Left renal pelvis (tissue), 4 donors: Measurements from ENCODE around the gene KLF5. TPM values are rescaled to one million over a fixed set of nuclear protein-coding genes. Genes with fewer than 3 reads are reported as not detected.
"Not testable (repeated sequence)": the region's sequence is repeated elsewhere in the genome, so short reads cannot be mapped to it uniquely, and the experiment has no call there.

ENCODE experiments used
- DNase-seq, 4 donors: peaks; one replicate each; pipeline ENCODE4 v3.0.0-alpha.2; 2013; ENCODE audit warnings: low read depth in 4 of 4, low spot score in 3 of 4
- polyA plus RNA-seq, 4 donors: library from polyadenylated mRNA; unstranded; fragments of 120-200 nt; gene quantifications; one replicate each; pipeline ENCODE4 v1.2.1, GENCODE V29; 2013; ENCODE audit not compliant: insufficient read length in 4 of 4

Gene KLF5
- polyA plus RNA-seq: 100 to 1,000 TPM in 1 of 4 donors, 10 to 100 TPM in 3; 30.5 to 106 (median 47.5) TPM

GRCh38 chr13:73058736-73059459, at the start of gene KLF5:
KLF5 (plus strand) TSS chr13:73059005; CDS start chr13:73059328, 323 bp downstream.
- peak in 3 of 4 donors; percentile 82 to 85 (median 83) for DNase-seq

- no peak for DNase-seq
Observed at GRCh38 chr13:73011751-73012150, 47.1 kb upstream of the KLF5 start.

- DNase-seq: no peak
Observed at GRCh38 chr13:73015805-73016204, 43.0 kb upstream of the KLF5 start.

GRCh38 chr13:73018336-73018735, 40.5 kb upstream of the KLF5 start:
- no peak for DNase-seq

- DNase-seq: no peak
Observed at GRCh38 chr13:73025217-73026012, 33.4 kb upstream of the KLF5 start.

GRCh38 chr13:73034901-73035300, 23.9 kb upstream of the KLF5 start:
- DNase-seq: no peak

- DNase-seq: no peak
Observed at GRCh38 chr13:73035660-73036059, 23.1 kb upstream of the KLF5 start.

GRCh38 chr13:73036566-73036965, 22.2 kb upstream of the KLF5 start:
- no peak for DNase-seq

- DNase-seq: no peak
Observed at GRCh38 chr13:73038064-73038463, 20.7 kb upstream of the KLF5 start.

GRCh38 chr13:73039201-73040108, 19.4 kb upstream of the KLF5 start:
- DNase-seq: no peak

GRCh38 chr13:73040484-73040883, 18.3 kb upstream of the KLF5 start:
- no peak for DNase-seq

GRCh38 chr13:73040968-73041596, 17.7 kb upstream of the KLF5 start:
- no peak for DNase-seq

GRCh38 chr13:73045031-73045430, 13.8 kb upstream of the KLF5 start:
- DNase-seq: no peak

GRCh38 chr13:73048615-73049014, 10.2 kb upstream of the KLF5 start:
- not testable (repeated sequence) for DNase-seq

- DNase-seq: no peak
Observed at GRCh38 chr13:73054712-73055111, 4.1 kb upstream of the KLF5 start.

GRCh38 chr13:73055813-73056564, 2.8 kb upstream of the KLF5 start:
- no peak for DNase-seq

- no peak for DNase-seq
Observed at GRCh38 chr13:73056565-73056962, 2.2 kb upstream of the KLF5 start.

- DNase-seq: no peak
Observed at GRCh38 chr13:73057284-73058063, 1.3 kb upstream of the KLF5 start.

GRCh38 chr13:73058064-73058313, 816 bp upstream of the KLF5 start:
- no peak for DNase-seq
